Measurements from ENCODE around the gene TRIM44. TPM values are rescaled to one million over a fixed set of nuclear protein-coding genes. Genes with fewer than 3 reads are reported as not detected.

The TRIM44 gene
- total RNA-seq, 1 donor from 2014 or later = 42.3 TPM

DNA sequence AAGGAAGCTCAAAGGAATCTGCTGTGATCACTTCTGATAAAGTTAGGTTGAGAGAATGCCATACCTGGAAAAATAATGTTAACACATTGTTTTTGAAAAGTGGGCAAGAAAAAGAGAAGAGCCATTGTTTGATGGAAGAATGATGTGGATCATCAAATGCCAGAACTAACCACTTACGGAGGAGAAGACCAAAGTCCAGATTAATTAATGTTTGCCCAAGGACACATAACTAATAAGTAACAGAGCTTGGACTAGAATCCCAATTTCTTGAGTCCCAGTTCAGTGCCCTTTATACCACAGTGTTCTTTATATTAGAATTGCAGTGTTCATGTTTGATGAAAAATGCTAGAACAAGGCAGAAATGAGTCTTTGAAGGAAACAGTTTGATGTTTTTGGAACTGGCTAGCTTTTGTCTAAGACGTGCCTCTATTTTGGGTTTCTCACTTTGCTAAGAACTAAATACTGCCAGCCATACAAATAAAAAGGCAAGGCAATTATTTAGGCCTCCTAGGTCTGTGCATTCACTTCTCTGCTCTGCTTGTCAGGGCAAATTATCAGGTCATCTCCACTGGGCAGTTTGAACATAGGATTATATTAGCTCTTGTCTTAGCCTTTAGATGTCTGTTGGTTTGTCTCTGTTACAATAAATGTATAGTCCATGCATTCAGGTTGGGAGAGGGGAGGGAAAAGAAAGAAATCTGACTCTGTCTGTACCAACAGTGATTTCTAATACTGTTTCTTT is 72.3 kb downstream of the TRIM44 start:
- no peak for DNase-seq
- no peak overlapping the region for H3K4me3 ChIP-seq
- no peaks in the 10 kb centered on the region for H3K27me3 ChIP-seq (ENCODE audit: low read depth)
- intact Hi-C loops (cut with micrococcal nuclease) = no loop called here
- peaks cover 16% of the 10 kb centered on the region for H3K4me1 ChIP-seq
- TF ChIP-seq, protein P1, sequence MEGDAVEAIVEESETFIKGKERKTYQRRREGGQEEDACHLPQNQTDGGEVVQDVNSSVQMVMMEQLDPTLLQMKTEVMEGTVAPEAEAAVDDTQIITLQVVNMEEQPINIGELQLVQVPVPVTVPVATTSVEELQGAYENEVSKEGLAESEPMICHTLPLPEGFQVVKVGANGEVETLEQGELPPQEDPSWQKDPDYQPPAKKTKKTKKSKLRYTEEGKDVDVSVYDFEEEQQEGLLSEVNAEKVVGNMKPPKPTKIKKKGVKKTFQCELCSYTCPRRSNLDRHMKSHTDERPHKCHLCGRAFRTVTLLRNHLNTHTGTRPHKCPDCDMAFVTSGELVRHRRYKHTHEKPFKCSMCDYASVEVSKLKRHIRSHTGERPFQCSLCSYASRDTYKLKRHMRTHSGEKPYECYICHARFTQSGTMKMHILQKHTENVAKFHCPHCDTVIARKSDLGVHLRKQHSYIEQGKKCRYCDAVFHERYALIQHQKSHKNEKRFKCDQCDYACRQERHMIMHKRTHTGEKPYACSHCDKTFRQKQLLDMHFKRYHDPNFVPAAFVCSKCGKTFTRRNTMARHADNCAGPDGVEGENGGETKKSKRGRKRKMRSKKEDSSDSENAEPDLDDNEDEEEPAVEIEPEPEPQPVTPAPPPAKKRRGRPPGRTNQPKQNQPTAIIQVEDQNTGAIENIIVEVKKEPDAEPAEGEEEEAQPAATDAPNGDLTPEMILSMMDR (IDR thresholded peaks at IDR 0.05; ENCODE audit: borderline replicate concordance) = no peak
- H3K9me3 ChIP-seq (replicated peaks) = peaks cover 15% of the 10 kb centered on the region
- H3K36me3 ChIP-seq = peaks cover 54% of the 10 kb centered on the region
- no peak overlapping the region for H3K27ac ChIP-seq (replicated peaks)

- H3K27ac ChIP-seq (replicated peaks) = no peak overlapping the region
- no peaks in the 10 kb centered on the region for H3K27me3 ChIP-seq (ENCODE audit: low read depth)
- peaks cover 49% of the 10 kb centered on the region for H3K36me3 ChIP-seq
- TF ChIP-seq, protein P1 (IDR thresholded peaks at IDR 0.05; ENCODE audit: borderline replicate concordance) = no peak
- no peak overlapping the region for H3K4me3 ChIP-seq
- intact Hi-C loops (cut with micrococcal nuclease) = no loop called here
- DNase-seq = no peak
- H3K9me3 ChIP-seq (replicated peaks) = peaks cover 9% of the 10 kb centered on the region
- H3K4me1 ChIP-seq = peaks cover 20% of the 10 kb centered on the region
These were observed 72.8 kb downstream of the TRIM44 start for GRCh38 chr11:35735411-35735810.

- H3K9me3 ChIP-seq (replicated peaks) = peaks cover 4% of the 10 kb centered on the region
- no peak for DNase-seq
- intact Hi-C loops (cut with micrococcal nuclease) = no loop called here
- no peaks in the 10 kb centered on the region for H3K27me3 ChIP-seq (ENCODE audit: low read depth)
- TF ChIP-seq, protein P1 (IDR thresholded peaks at IDR 0.05; ENCODE audit: borderline replicate concordance) = no peak
- no peak overlapping the region for H3K27ac ChIP-seq (replicated peaks)
- no peak overlapping the region for H3K4me3 ChIP-seq
- peaks cover 44% of the 10 kb centered on the region for H3K36me3 ChIP-seq
- peaks cover 24% of the 10 kb centered on the region for H3K4me1 ChIP-seq
These were observed 73.3 kb downstream of the TRIM44 start for GRCh38 chr11:35735903-35736302.

GRCh38 chr11:35736952-35737351 is 74.4 kb downstream of the TRIM44 start:
- no peaks in the 10 kb centered on the region for H3K9me3 ChIP-seq (replicated peaks)
- no peaks in the 10 kb centered on the region for H3K27me3 ChIP-seq (ENCODE audit: low read depth)
- no peak for DNase-seq
- H3K27ac ChIP-seq (replicated peaks) = no peak overlapping the region
- H3K36me3 ChIP-seq = peaks cover 39% of the 10 kb centered on the region
- no peak overlapping the region for H3K4me3 ChIP-seq
- H3K4me1 ChIP-seq = peaks cover 32% of the 10 kb centered on the region
- TF ChIP-seq, protein P1 (IDR thresholded peaks at IDR 0.05; ENCODE audit: borderline replicate concordance) = no peak
- intact Hi-C loops (cut with micrococcal nuclease) = no loop called here

DNA sequence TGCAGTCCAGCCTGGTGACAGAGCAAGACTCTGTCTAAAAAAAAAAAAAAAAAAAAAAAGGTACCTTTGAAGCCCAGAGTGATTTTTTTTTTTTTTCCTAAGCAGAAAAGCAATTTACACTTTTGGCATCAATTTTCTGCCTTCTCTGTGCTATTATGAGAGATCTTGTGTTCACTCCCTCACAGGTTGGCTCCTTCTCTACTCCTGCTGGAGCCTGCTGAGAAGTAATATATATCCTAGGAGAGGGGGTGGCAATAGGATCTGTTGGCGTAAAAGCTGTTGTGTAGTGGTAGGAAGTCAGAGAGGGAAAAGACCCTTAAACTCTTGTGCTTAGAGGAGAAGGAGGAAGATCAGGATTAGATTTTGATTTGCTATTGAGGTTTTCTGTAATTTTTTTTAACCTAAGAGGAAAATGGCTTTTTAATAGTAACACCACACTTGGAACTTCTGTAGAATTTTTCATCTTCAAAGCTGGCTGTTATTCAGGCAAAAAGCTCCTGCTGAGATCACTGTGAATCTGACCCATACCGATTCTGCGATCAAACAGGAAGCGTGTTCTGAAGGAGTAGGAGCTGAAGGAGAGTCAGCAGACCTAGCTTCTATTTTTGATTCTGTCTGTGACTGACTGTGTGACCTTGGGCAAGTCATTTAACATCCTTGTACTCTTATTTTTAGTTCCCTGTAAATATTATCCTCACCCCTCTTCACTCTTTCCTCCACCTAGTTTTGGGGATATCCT is 77.7 kb downstream of the TRIM44 start:
- Histone ChIP-seq H3K9me3 (replicated peaks) (no peaks in the 10 kb centered on the region), H3K36me3 (peaks cover 37% of the 10 kb centered on the region), H3K27ac (replicated peaks) (no peak overlapping the region), H3K4me1 (peaks cover 29% of the 10 kb centered on the region), H3K27me3 (ENCODE audit: low read depth) (no peaks in the 10 kb centered on the region), H3K4me3 (no peak overlapping the region)
- intact Hi-C loops (cut with micrococcal nuclease) = no loop called here
- DNase-seq = no peak
- TF ChIP-seq, protein P1 (IDR thresholded peaks at IDR 0.05; ENCODE audit: borderline replicate concordance) = no peak
